Small intestine (tissue), 7 donors: ENCODE data around the gene UQCR11. TPM values are rescaled to one million over a fixed set of nuclear protein-coding genes. Genes with fewer than 3 reads are reported as not detected.
A peak's percentile ranks its signal among the peaks of the same experiment; 100 is the strongest.

ENCODE experiments used
- DNase-seq, 2 donors: peaks; one replicate each; pipeline versions ENCODE4 v3.0.0 to v3.0.0-alpha.2; 2013
- FAIRE-seq: peaks from 2 replicates; lab custom pipeline; 2012; peaks lifted over from hg19 to GRCh38; lab: Jason Lieb, UNC
- H3K27ac ChIP-seq, 3 donors: one replicate each; pipeline ENCODE4 v1.5.1; 2013; ENCODE audit warnings: low read length in 2 of 3, mild to moderate bottlenecking in 2 of 3, control low read depth in 1 of 3, inconsistent platforms in 1 of 3, low read depth in 1 of 3, moderate library complexity in 1 of 3
- H3K27me3 ChIP-seq, 3 donors: one replicate each; pipeline ENCODE4 v1.6.1; 2013; ENCODE audit warnings: low read length in 3 of 3, inconsistent platforms in 1 of 3; ENCODE audit not compliant: control insufficient read depth in 3 of 3, insufficient read depth in 3 of 3
- H3K36me3 ChIP-seq, 3 donors: one replicate each; pipeline ENCODE4 v1.6.1; 2013; ENCODE audit warnings: low read length in 3 of 3, inconsistent platforms in 1 of 3, low read depth in 1 of 3, mild to moderate bottlenecking in 1 of 3, moderate library complexity in 1 of 3; ENCODE audit not compliant: control insufficient read depth in 3 of 3, insufficient read depth in 2 of 3
- H3K4me1 ChIP-seq, 3 donors: one replicate each; pipeline ENCODE4 v1.6.1; 2013; ENCODE audit warnings: low read length in 2 of 3, inconsistent platforms in 1 of 3, low read depth in 1 of 3, mild to moderate bottlenecking in 1 of 3, moderate library complexity in 1 of 3; ENCODE audit not compliant: control insufficient read depth in 3 of 3, insufficient read depth in 2 of 3
- H3K4me3 ChIP-seq, 3 donors: one replicate each; pipeline ENCODE4 v1.5.1; 2013; ENCODE audit warnings: low read length in 3 of 3, control low read depth in 1 of 3, inconsistent platforms in 1 of 3, low read depth in 1 of 3, mild to moderate bottlenecking in 1 of 3, moderate library complexity in 1 of 3
- H3K9me3 ChIP-seq, 2 donors: one replicate each; pipeline ENCODE4 v1.6.1; 2013; ENCODE audit warnings: low read depth in 1 of 2, low read length in 1 of 2; ENCODE audit not compliant: control insufficient read depth in 2 of 2, insufficient read depth in 1 of 2
- WGBS, 3 donors: extraction: QIAGEN DNeasy Blood & Tissue Kit; methylation state at CpG; one replicate each; pipeline ENCODE4 v1.1.7; 2013; 5-methylcytosine and 5-hydroxymethylcytosine counted together
- polyA plus RNA-seq, 4 donors: library from polyadenylated mRNA; stranded (reverse) in 3 of 4; unstranded in 1 of 4; fragments of 200-250 nt in 3 of 4; fragments of 120-200 nt in 1 of 4; gene quantifications; one replicate each; pipeline versions ENCODE4 v1.2.1 to v1.2.3, GENCODE V29; 2013
- donor health status: healthy with polysubstance abuse.
- donor health status: control.
- donor health status: control.
- donor health status: Bipolar disorder and iron deficiency.
- donor health status: healthy.

UQCR11 gene
- polyA plus RNA-seq, 4 donors, result 115 to 283 (median 212) TPM

DNA sequence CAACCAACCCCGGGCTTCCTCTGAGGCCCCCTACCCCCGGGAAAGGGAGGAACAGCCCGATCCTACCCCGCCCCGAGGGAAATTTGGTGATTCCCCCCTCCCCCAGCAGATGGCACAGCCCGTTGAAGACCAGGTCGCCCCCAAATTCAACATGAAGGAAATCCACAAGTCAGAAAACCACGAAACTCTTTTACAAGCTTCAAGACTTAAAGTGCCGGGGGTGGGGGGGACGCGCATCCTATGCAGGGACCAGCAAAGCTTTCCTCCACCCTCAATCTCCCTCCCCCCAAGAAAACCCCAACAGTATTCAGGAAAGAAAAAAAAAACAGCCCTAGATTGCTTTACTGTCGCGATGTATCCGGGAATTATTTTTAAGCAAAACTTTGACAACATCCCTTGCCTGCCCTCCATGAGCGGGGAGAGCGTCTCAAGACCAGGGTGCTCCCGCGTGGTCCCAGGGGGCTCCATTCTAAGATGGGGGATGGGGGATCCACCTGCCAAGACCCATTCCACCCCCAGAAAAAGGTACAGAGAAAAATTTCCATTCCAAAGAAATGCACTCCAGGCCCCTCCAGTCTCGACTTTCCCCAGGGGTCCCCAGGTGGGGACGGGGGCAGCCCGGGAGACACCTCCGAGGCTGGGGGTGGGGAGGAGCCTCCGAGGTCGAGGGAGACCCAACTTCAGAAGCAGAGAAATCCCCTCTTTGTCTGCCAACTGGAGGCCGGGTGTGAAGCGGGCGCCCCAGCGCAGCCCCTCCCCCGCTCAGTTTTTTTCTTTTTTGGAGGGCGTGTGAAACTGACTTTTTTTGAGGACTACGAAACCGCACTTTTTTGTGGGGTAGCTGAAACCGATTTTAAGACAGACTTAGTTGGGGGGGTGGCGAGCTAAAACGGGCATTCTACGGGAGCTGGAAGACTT lies 45.6 kb upstream of the UQCR11 start:
- 7 to 18% (median 14%) methylated on average over 36 of the region's 36 CpGs for WGBS, 3 donors
- Histone ChIP-seq H3K4me1 (peaks cover 0 to 22% (median 0%) of the 10 kb centered on the region in 3 donors), H3K27me3 (no peaks in the 10 kb centered on the region), H3K4me3 (peak overlapping the region; percentile 59 to 92 (median 90)), H3K27ac (peak overlapping the region in 2 of 3 donors; percentile 25 to 50), H3K36me3 (peaks cover 0 to 45% (median 2%) of the 10 kb centered on the region in 3 donors), H3K9me3 (no peaks in the 10 kb centered on the region)
- FAIRE-seq (no peak), DNase-seq (peak in 1 of 2 donors; percentile 8)

- Histone ChIP-seq H3K27ac (peak overlapping the region in 1 of 3 donors; percentile 64), H3K27me3 (no peaks in the 10 kb centered on the region), H3K4me1 (peaks cover 0 to 14% (median 0%) of the 10 kb centered on the region in 3 donors), H3K9me3 (no peaks in the 10 kb centered on the region), H3K36me3 (peaks cover 2 to 54% (median 4%) of the 10 kb centered on the region in 3 donors), H3K4me3 (peak overlapping the region in 1 of 3 donors; percentile 59)
- WGBS, 3 donors, result 88 to 92% (median 91%) methylated on average over 20 of the region's 20 CpGs
- FAIRE-seq, result no peak
- no peak for DNase-seq
Measured at GRCh38 chr19:1649706-1650649, 44.7 kb upstream of the UQCR11 start.

- Histone ChIP-seq H3K27ac (peak overlapping the region in 1 of 3 donors; percentile 64), H3K4me3 (no peak overlapping the region)
- DNase-seq, result no peak
Measured at GRCh38 chr19:1648920-1649541, 43.8 kb upstream of the UQCR11 start.

DNA sequence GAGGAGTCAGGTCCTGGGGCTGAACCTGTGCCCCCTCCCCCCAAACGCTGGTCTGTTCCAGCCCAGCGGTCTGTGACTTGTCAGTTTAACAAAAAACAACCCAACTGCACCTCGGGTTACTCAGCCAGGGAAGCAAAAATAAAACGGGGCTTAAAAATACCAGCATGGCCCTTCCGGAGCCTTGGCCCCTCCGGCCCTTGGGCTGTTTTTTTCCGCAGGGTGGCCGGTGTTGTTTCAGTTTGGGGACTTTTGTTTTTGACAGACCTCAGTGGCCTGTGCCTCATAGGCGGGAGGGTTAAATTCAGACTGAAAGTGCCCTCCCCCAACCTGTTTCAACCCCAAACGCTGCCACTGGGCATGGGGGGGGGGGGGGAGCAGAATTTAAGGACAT lies 43.2 kb upstream of the UQCR11 start:
- FAIRE-seq, result no peak
- Histone ChIP-seq H3K9me3 (no peaks in the 10 kb centered on the region), H3K4me3 (no peak overlapping the region), H3K27ac (peak overlapping the region in 1 of 3 donors; percentile 64), H3K36me3 (peaks cover 4 to 69% (median 6%) of the 10 kb centered on the region in 3 donors), H3K27me3 (no peaks in the 10 kb centered on the region), H3K4me1 (peaks cover 0 to 12% (median 0%) of the 10 kb centered on the region in 3 donors)
- no peak for DNase-seq
- 74 to 90% (median 74%) methylated on average over 10 of the region's 10 CpGs for WGBS, 3 donors

More at GRCh38 chr19:1648920-1649541, 43.8 kb upstream of the UQCR11 start:
- Histone ChIP-seq H3K4me1 (peaks cover 0 to 12% (median 0%) of the 10 kb centered on the region in 3 donors), H3K9me3 (no peaks in the 10 kb centered on the region), H3K36me3 (peaks cover 4 to 63% (median 6%) of the 10 kb centered on the region in 3 donors), H3K27me3 (no peaks in the 10 kb centered on the region)
- no peak for FAIRE-seq
- WGBS, 3 donors, result 83 to 87% (median 85%) methylated on average over 21 to 23 of the region's 23 CpGs

DNA sequence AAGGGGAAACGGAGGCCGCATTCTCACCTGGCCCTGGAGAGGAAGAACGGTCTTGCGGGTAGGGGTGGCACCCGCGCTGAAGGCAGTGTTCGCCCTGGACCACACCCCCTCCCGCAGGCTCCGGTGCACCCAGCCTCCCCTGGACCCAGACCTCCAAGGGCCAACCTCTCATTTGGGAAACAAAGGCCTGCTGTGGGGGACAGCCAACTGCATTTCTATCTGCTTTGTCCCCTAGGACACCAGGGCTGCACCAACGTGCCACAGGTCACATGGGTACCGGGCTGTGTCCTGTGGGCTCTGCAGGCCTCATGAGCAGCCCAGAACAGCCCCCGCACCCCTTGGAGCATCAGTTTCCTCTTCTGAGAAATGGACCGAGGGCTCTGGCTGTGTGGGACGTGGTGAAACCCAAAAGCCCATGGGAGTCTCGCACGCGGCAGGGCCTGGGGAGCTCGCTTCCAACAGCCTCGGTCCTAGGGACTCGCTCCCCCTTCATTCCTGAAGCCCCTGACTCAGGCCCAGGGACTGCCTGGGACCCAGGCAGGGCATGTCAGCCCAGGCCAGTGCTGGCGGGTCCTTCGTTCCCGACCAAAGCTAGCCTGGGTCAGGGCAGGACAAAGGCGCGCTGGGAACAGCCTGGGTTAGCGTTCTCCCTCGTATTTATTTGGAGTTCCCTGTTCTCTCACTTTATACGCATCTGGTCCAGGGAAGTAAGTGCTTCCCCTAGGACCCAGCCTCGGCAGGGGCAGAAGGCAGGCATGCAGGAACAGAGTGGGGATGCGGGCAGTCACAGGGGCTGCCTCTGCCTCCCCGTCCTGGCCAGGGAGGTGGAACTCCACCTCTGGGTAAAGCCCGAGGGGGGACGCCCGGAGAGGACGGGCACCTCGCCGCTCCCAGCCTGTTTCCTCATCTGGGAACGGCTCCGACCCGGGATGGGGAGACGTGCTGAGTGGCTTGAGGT lies 42.5 kb upstream of the UQCR11 start:
- peaks cover 6 to 75% (median 6%) of the 10 kb centered on the region in 3 donors for H3K36me3 ChIP-seq
- H3K9me3 ChIP-seq, result no peaks in the 10 kb centered on the region
- peak overlapping the region in 1 of 3 donors; percentile 19 for H3K27ac ChIP-seq
- H3K4me3 ChIP-seq, result no peak overlapping the region
- no peaks in the 10 kb centered on the region for H3K27me3 ChIP-seq
- H3K4me1 ChIP-seq, result peaks cover 0 to 12% (median 0%) of the 10 kb centered on the region in 3 donors
- no peak for FAIRE-seq
- 86 to 93% (median 93%) methylated on average over 41 of the region's 41 CpGs for WGBS, 3 donors
- DNase-seq, result no peak

DNA sequence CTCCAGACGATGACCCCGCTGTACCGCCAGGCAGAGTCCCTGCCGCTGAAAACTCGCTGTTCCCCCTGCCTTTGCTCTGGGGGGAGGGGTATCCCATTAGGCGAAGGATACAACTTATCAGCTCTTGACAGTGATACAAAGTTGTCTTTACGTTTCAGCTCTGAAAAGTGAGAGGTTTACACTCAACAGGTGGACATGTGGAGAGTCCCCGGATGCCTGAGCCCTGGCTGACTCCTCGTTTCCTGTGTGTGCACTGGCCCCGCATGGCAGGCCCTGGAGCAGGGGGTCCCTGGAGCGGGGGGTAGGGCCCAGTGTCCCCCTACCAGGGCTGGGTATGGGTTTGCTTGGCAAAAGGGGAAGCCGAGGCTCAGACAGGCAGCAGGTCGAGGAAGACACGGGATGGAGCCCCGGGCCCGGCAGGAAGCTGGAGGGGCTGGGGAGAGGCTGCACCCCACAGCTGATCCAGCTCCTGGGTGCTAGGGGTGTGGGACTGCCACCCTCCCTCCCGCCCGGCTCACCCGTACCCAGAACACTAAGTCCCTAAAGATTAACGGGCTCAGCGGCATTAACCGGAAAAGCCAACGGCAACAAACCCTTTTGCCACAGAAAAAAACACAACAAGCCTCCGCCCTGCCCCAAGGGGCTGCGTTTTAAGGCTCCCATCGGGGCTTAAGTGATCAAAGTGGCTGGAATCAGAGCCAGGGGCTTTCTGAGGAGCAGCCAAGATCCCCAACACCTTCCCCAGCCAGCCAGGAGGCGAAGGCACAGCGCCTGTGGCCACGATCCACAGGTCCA lies 41.6 kb upstream of the UQCR11 start:
- Histone ChIP-seq H3K27me3 (no peaks in the 10 kb centered on the region), H3K36me3 (peaks cover 8 to 84% (median 9%) of the 10 kb centered on the region in 3 donors), H3K4me1 (peaks cover 0 to 12% (median 0%) of the 10 kb centered on the region in 3 donors), H3K9me3 (no peaks in the 10 kb centered on the region), H3K4me3 (no peak overlapping the region), H3K27ac (no peak overlapping the region)
- DNase-seq, result no peak
- WGBS, 3 donors, result 84 to 91% (median 85%) methylated on average over 29 of the region's 29 CpGs
- no peak for FAIRE-seq
